HEK293T (cell line): ENCODE data around the gene ASB10.

Experiments used
- CTCF ChIA-PET: fragments of 350-600 bp; formaldehyde crosslinking; extraction: SDS; loops from one replicate; lab custom pipeline; 2021; ENCODE audit warnings: antibody characterized with exemption, inconsistent platforms; lab: Yijun Ruan, JAX
- POLR2A ChIA-PET: fragments of 350-600 bp; formaldehyde crosslinking; extraction: SDS; loops from one replicate; lab custom pipeline; 2020; ENCODE audit warnings: antibody characterized with exemption, inconsistent platforms; lab: Yijun Ruan, JAX
- DNase-seq: peaks from one replicate; pipeline ENCODE4 v3.0.0; 2012; ENCODE audit warnings: mixed read lengths; ENCODE audit errors: extremely low spot score
- ARNT ChIP-seq: fragments of 450-650 bp; IDR thresholded peaks from 2 replicates; pipeline ENCODE4 v1.6.1; 2017; ENCODE audit warnings: mild to moderate bottlenecking
- BHLHE40 ChIP-seq: fragments of 450-650 bp; IDR thresholded peaks from 2 replicates; pipeline ENCODE4 v1.6.1; 2016; ENCODE audit warnings: mild to moderate bottlenecking, moderate library complexity, borderline replicate concordance
- CTBP1 ChIP-seq: fragments of 450-650 bp; IDR thresholded peaks from 2 replicates; pipeline ENCODE4 v1.6.1; 2016; ENCODE audit warnings: borderline replicate concordance
- ELF4 ChIP-seq: fragments of 450-650 bp; IDR thresholded peaks from 2 replicates; pipeline ENCODE4 v1.6.1; 2017; ENCODE audit warnings: antibody characterized with exemption
- FOXA1 ChIP-seq: fragments of 450-650 bp; IDR thresholded peaks from 2 replicates; pipeline ENCODE4 v1.6.1; 2016; ENCODE audit warnings: mild to moderate bottlenecking
- FOXK2 ChIP-seq: fragments of 450-650 bp; IDR thresholded peaks from 2 replicates; pipeline ENCODE4 v1.6.1; 2016; ENCODE audit warnings: mild to moderate bottlenecking
- FOXM1 ChIP-seq: fragments of 450-650 bp; IDR thresholded peaks from 2 replicates; pipeline ENCODE4 v1.6.1; 2017; ENCODE audit warnings: mild to moderate bottlenecking, borderline replicate concordance
- HDGF ChIP-seq: fragments of 450-650 bp; IDR thresholded peaks from 2 replicates; pipeline ENCODE4 v1.6.1; 2017; ENCODE audit warnings: antibody characterized with exemption, borderline replicate concordance
- L3MBTL2 ChIP-seq: fragments of 450-650 bp; conservative IDR thresholded peaks from 2 replicates; pipeline ENCODE4 v1.6.1; 2016; ENCODE audit warnings: mild to moderate bottlenecking
- LEF1 ChIP-seq: fragments of 450-650 bp; IDR thresholded peaks from 2 replicates; pipeline ENCODE4 v1.6.1; 2017; ENCODE audit warnings: mild to moderate bottlenecking, borderline replicate concordance
- NFRKB ChIP-seq: fragments of 450-650 bp; IDR thresholded peaks from 2 replicates; pipeline ENCODE4 v1.6.1; 2016; ENCODE audit warnings: mild to moderate bottlenecking, moderate library complexity
- SP1 ChIP-seq: fragments of 450-650 bp; IDR thresholded peaks from 2 replicates; pipeline ENCODE4 v1.6.1; 2017
- SUZ12 ChIP-seq: fragments of 450-650 bp; IDR thresholded peaks from 2 replicates; pipeline ENCODE4 v1.6.1; 2016; ENCODE audit warnings: mild to moderate bottlenecking
- TARDBP ChIP-seq: fragments of 450-650 bp; IDR thresholded peaks from 2 replicates; pipeline ENCODE4 v1.6.1; 2016
- ZNF384 ChIP-seq: fragments of 450-650 bp; IDR thresholded peaks from 2 replicates; pipeline ENCODE4 v1.6.1; 2016
- TF ChIP-seq, protein P1 (sequence below): fragments of 450-650 bp; IDR thresholded peaks from 2 replicates; pipeline ENCODE4 v1.6.1; 2016

ASB10 gene

DNA sequence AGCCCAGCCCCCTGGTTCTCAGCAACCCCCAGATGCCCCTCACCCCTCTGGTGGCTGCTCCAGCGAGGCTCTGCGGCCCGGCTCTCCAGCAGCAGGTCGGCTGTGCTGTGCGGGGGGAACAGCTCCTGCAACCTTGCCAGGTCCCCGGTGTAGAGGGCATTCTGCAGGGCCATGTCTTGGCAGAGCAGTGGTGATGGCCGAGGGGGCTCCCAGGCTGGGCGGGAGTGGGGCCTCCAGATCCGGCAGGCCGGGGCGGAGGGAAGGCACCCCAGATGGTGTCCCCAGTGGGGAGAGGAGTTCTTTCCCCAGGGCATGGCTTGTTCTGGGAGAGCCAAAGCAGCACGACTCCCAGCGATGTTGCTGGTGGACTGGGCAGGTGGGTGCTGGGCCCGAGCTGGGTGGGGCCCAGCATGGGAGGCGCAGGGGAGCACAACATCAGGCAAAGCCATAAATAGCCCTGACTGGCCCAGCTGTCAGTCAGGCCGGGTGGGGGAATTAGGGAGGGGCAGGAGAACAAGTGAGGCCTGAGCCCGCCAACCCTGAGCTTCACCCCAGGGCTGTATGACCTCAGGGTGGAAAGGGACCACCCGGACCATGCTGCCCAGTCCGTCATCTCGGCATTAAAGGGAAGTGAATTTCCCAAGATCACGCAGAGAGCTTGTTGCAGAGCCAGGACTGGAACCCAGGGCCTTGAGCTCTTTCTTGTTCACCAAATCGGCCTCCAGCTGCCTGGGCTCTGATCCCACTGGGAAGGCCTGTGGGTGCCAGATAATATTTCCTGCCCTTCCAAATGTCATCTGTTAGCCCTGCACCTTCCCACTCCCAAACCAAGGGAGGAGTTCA is 580 bp upstream of the ASB10 start:
- ChIA-PET POLR2A (no interaction called here), CTCF (no interaction called here)
- DNase-seq: no peak
- no peak for TF ChIP-seq NFRKB
- TF ChIP-seq L3MBTL2: no peak
- no peak for TF ChIP-seq CTBP1
- TF ChIP-seq BHLHE40: no peak
- no peak for TF ChIP-seq FOXK2

DNA sequence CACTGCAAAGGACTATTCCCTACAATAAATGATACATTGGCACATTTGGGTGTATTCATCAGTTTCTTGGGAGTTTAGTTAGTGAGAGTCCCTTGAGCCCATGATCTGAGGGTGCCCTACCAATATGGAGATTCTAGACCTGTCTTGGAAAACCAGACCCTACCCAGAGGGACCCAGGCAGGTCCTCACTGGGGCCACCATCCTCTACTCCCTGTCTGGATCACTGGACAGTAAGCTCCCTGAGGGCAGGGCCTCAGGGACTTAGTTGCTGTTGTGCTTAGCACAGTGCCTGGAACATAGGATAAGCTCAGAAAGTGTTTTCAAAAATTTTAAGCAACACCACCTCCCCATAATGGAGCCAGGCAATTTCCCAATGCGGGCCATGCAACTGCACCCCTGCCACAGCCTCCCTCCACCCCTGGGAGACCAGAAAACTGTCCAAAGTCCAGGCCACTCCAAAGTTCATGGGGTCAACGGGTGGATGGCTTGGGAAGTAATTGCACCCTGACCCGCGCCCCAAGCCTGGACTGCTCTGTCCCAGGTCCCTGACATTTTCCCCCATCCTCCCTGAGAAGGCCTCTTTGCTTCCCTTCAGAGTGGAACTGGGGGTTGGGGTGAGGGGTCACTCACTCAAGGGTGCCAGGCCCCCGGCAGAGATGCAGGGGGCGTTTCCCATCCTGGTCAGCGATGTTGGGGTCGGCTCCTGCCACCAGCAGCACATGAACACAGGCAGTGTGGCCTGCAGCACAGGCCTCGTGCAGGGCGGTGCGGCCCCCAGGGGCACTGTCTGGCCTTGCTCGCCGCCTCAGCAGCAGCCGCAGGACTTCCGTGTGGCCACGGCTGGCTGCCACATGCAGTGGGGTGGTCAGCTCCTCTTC is 1.0 kb downstream of the ASB10 start:
- POLR2A ChIA-PET: no interaction called here
- CTCF ChIA-PET: interaction anchor here (1.3 kb wide), 1 partner anchor 9 kb away, joined by 3 read pairs; no protein-coding TSS in a partner anchor
- no peak for TF ChIP-seq FOXK2
- DNase-seq: no peak

DNA sequence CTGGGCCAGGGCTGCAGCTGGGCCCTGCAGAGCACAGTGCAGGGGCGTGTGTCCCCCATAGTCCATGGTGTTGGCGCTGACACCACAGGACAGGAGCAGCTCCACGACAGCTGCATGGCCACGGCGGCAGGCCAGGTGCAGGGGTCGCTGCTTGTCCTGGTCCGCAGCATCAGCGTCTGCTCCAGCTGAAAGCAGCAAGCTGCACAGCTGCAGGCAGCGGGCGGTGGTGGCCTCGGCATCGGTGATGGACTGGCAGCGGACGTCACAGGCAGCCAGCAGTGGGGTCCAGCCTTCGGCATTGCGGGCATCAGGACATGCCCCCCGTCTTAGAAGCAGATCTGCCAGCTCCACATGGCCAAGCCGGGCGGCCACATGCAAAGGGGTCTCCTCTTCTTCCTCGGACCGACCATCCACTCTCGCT is 6.0 kb downstream of the ASB10 start:
- no peak for DNase-seq
- TF ChIP-seq FOXK2 (no peak), L3MBTL2 (no peak), ARNT (no peak), FOXA1 (no peak), CTBP1 (no peak), SUZ12 (no peak), SP1 (no peak), BHLHE40 (no peak), LEF1 (no peak), FOXM1 (no peak), HDGF (no peak), TARDBP (no peak), NFRKB (no peak), ZNF384 (no peak), ELF4 (no peak)
- TF ChIP-seq, protein P1, sequence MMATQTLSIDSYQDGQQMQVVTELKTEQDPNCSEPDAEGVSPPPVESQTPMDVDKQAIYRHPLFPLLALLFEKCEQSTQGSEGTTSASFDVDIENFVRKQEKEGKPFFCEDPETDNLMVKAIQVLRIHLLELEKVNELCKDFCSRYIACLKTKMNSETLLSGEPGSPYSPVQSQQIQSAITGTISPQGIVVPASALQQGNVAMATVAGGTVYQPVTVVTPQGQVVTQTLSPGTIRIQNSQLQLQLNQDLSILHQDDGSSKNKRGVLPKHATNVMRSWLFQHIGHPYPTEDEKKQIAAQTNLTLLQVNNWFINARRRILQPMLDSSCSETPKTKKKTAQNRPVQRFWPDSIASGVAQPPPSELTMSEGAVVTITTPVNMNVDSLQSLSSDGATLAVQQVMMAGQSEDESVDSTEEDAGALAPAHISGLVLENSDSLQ: no peak
- POLR2A ChIA-PET: no interaction called here
- CTCF ChIA-PET: interaction anchor here (1.0 kb wide), 1 partner anchor 63 kb away, joined by 4 read pairs; no protein-coding TSS in a partner anchor

DNA sequence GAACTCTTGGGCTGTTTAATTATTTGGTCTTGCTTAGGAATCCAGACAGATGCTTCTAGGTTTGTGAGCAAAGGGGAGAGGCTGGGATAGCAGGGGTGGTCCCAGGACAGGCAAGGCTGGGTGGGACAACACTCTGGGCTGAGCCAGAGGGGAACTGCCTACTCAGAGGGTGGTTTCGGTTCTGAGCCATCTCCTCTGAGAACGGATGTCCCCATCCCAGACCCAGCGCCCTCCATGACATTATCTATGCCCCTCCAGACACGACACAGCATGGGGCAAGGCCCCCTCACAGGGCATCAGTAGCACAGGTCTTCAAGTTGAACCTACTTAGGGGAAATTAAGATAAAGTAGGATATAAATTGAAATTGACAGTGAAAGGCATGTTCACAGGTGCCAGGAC is 7.1 kb downstream of the ASB10 start:
- ChIA-PET CTCF (interaction anchor here (1.5 kb wide), 1 partner anchor 12 kb away, joined by 5 read pairs; the partner anchor contains the start of gene GBX1), POLR2A (no interaction called here)
- no peak for DNase-seq
- TF ChIP-seq, protein P1: no peak
- TF ChIP-seq SP1 (no peak), BHLHE40 (no peak), LEF1 (no peak), CTBP1 (no peak), ELF4 (no peak)

DNA sequence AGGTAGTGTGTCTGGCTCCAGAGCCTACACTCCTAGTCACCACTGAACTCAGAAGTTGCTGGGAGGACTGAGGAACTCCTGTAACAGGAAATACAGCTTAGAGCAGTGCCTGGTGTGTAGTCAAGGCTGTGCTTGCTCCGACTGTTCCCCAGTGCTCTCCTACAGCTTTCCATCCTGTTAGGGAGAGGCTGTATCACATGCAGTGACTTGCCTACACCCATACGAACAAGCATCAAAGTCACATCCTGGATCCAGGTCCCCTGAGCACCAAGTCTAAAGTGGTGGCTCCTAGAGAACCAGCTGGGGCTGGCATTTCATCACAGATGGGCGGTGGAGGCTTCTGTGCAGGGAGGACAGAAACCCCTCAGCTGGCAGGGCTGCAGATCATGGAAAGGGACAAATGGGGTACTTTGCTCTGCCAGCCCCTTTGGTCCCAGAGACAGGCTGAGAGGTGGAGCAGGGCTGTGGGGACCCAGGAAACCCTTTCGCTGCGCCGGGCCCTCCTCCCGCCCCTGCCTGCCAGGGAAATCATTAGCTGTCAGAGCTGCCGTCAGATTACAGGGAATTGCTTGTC is 7.7 kb downstream of the ASB10 start:
- DNase-seq: no peak
- TF ChIP-seq TARDBP (no peak), ELF4 (no peak), HDGF (no peak), SP1 (no peak), FOXK2 (no peak), BHLHE40 (no peak), ZNF384 (no peak), LEF1 (no peak), NFRKB (no peak), CTBP1 (no peak), SUZ12 (no peak), L3MBTL2 (no peak), FOXA1 (no peak), FOXM1 (no peak), ARNT (no peak)
- TF ChIP-seq, protein P1: no peak
- POLR2A ChIA-PET: interaction anchor here (1.4 kb wide), 1 partner anchor 48 kb away, joined by 9 read pairs; the partner anchor contains the start of gene ABCF2
- CTCF ChIA-PET: interaction anchor here (0.6 to 1.5 kb wide), 2 partner anchors 12 to 26 kb away, joined by 3 to 5 read pairs; partner anchors contain the start of gene GBX1

DNA sequence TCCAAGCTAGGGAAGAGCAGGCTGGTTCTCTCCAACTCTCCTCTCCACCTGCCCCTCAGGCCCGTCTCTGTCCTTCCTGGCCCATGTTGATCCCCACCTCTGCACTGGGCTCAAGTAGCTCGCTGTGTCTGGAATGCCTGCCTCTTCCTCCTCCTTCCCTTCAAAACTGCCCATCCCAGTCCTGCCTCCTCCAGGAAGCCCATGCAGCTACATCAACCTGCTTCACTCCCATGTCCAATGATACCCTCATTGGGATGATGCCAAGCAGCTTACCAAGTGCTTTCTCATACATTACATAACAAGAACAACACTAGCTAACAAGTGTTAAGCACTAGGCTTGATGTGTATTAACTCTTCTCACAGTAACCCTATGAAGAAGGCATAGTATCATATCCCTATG is 8.2 kb downstream of the ASB10 start:
- DNase-seq: no peak
- no peak for TF ChIP-seq CTBP1
- TF ChIP-seq TARDBP: no peak
- TF ChIP-seq ELF4: no peak
- TF ChIP-seq, protein P1: no peak
- no peak for TF ChIP-seq L3MBTL2
- CTCF ChIA-PET: interaction anchor here (0.6 to 1.5 kb wide), 2 partner anchors 11 to 26 kb away, joined by 3 to 5 read pairs; partner anchors contain the start of gene GBX1
- POLR2A ChIA-PET: interaction anchor here (1.4 kb wide), 1 partner anchor 48 kb away, joined by 9 read pairs; the partner anchor contains the start of gene ABCF2
